GM10248 (cell line): Measurements from ENCODE around the gene NACC2.

Experiments
- CTCF ChIA-PET: fragments of 300-600 bp; sonication (Branson Sonifier 250); formaldehyde crosslinking; extraction: SDS; loops from one replicate; lab custom pipeline; 2021; ENCODE audit warnings: antibody characterized with exemption; lab: Yijun Ruan, JAX
- POLR2A ChIA-PET: fragments of 350-650 bp; sonication (Branson Sonifier 250); formaldehyde crosslinking; extraction: SDS; loops from one replicate; lab custom pipeline; 2020; ENCODE audit warnings: antibody characterized with exemption; lab: Yijun Ruan, JAX
- DNase-seq: peaks from one replicate; pipeline ENCODE4 v3.0.0; 2012; ENCODE audit errors: extremely low spot score
- CTCF ChIP-seq: IDR thresholded peaks from 2 replicates; pipeline ENCODE4 v1.5.1; 2012; ENCODE audit warnings: mild to moderate bottlenecking, low read depth; ENCODE audit errors: extremely low read depth, missing control alignments, control extremely low read depth

The NACC2 gene

GRCh38 chr9:136051453-136051836 lies 43.6 kb downstream of the NACC2 start:
- DNase-seq, result no peak
- TF ChIP-seq CTCF, result no peak
- ChIA-PET CTCF (no interaction called here), POLR2A (no interaction called here)

GRCh38 chr9:136050701-136051452 lies 44.2 kb downstream of the NACC2 start:
- ChIA-PET POLR2A (no interaction called here), CTCF (no interaction called here)
- TF ChIP-seq CTCF, result no peak
- peak; percentile 22 for DNase-seq

GRCh38 chr9:136050266-136050700 lies 44.8 kb downstream of the NACC2 start:
- POLR2A ChIA-PET, result no interaction called here
- TF ChIP-seq CTCF, result no peak

GRCh38 chr9:136049491-136050265 lies 45.4 kb downstream of the NACC2 start:
- DNase-seq, result no peak
- POLR2A ChIA-PET, result no interaction called here
- TF ChIP-seq CTCF, result no peak
- CTCF ChIA-PET, result no interaction called here

More at GRCh38 chr9:136050266-136050700, 44.8 kb downstream of the NACC2 start:
- DNase-seq, result no peak
- CTCF ChIA-PET, result no interaction called here

GRCh38 chr9:136048560-136049411 lies 46.3 kb downstream of the NACC2 start:
- POLR2A ChIA-PET, result no interaction called here
- CTCF ChIA-PET, result no interaction called here
- TF ChIP-seq CTCF, result no peak
- DNase-seq, result no peak
